GM12878 (cell line): Measurements from ENCODE around the gene RAB28.

ENCODE experiments used
- CHD4 ChIP-seq: fragments of 200-600 bp; sonication (generic); IDR thresholded peaks from 2 replicates; pipeline ENCODE4 v1.6.1; 2016; ENCODE audit warnings: mild to moderate bottlenecking
- FOXK2 ChIP-seq: fragments of 450-650 bp; IDR thresholded peaks from 2 replicates; pipeline ENCODE4 v1.6.1; 2017; ENCODE audit warnings: mild to moderate bottlenecking, moderate library complexity
- POLR2A ChIP-seq: IDR thresholded peaks from 2 replicates; pipeline ENCODE4 v1.6.1; 2011; ENCODE audit warnings: low read depth, mild to moderate bottlenecking, low read length
- RUNX3 ChIP-seq: IDR thresholded peaks from 2 replicates; pipeline ENCODE4 v1.6.1; 2012; ENCODE audit warnings: low read length, inconsistent platforms
- TAF1 ChIP-seq: IDR thresholded peaks from 2 replicates; pipeline ENCODE4 v1.6.1; 2011; ENCODE audit warnings: mild to moderate bottlenecking, low read depth, low read length, borderline replicate concordance
- TARDBP ChIP-seq: IDR thresholded peaks from 2 replicates; pipeline ENCODE4 v1.6.1; 2016; ENCODE audit warnings: borderline replicate concordance
- TF ChIP-seq, protein P1 (sequence below): IDR thresholded peaks from 2 replicates; pipeline ENCODE4 v1.6.1; 2011; ENCODE audit warnings: borderline replicate concordance, low read depth, mild to moderate bottlenecking, moderate library complexity, low read length; ENCODE audit not compliant: insufficient read depth, poor library complexity, severe bottlenecking
- TF ChIP-seq, protein P2 (sequence below): IDR thresholded peaks from 2 replicates; pipeline ENCODE4 v1.6.1; 2011; ENCODE audit warnings: mild to moderate bottlenecking, low read depth, low read length, moderate library complexity; ENCODE audit not compliant: insufficient replicate concordance

DNA sequence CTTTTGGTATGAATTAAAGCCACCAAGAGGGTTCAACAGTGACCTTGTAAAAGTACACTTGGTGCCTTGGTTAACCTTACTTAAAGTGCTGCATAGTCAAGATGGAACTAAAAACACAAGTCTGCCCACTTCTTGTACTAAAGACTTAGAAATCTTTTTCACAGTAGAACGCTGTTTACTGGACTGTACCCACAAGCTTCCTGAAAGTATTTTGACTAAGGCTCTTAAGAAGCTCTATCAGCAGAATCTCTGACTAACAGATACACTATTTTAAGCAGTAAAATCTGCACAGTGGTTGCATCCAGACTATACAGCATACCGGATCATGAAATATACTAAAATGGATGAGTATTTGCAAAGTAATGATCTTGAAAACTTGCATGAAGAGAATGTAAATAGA lies 7.2 kb downstream of the RAB28 start:
- TF ChIP-seq POLR2A: no peak
- TF ChIP-seq, protein P1, sequence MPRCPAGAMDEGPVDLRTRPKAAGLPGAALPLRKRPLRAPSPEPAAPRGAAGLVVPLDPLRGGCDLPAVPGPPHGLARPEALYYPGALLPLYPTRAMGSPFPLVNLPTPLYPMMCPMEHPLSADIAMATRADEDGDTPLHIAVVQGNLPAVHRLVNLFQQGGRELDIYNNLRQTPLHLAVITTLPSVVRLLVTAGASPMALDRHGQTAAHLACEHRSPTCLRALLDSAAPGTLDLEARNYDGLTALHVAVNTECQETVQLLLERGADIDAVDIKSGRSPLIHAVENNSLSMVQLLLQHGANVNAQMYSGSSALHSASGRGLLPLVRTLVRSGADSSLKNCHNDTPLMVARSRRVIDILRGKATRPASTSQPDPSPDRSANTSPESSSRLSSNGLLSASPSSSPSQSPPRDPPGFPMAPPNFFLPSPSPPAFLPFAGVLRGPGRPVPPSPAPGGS: no peak
- TF ChIP-seq TARDBP: no peak
- no peak for TF ChIP-seq CHD4
- TF ChIP-seq TAF1: no peak
- no peak for TF ChIP-seq FOXK2
- no peak for TF ChIP-seq RUNX3
- TF ChIP-seq, protein P2, sequence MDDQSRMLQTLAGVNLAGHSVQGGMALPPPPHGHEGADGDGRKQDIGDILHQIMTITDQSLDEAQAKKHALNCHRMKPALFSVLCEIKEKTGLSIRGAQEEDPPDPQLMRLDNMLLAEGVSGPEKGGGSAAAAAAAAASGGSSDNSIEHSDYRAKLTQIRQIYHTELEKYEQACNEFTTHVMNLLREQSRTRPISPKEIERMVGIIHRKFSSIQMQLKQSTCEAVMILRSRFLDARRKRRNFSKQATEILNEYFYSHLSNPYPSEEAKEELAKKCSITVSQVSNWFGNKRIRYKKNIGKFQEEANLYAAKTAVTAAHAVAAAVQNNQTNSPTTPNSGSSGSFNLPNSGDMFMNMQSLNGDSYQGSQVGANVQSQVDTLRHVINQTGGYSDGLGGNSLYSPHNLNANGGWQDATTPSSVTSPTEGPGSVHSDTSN: no peak
